ENCODE measurements around the gene AMIGO1.

The AMIGO1 gene

GRCh38 chr1:109479901-109480300, 29.6 kb downstream of the AMIGO1 start:
- Histone ChIP-seq H3K9me2 (replicated peaks; ENCODE audit: insufficient read depth, low read length) (no peaks in the 10 kb centered on the region), H3K27me3 (ENCODE audit: low read length) (no peaks in the 10 kb centered on the region), H3K36me3 (ENCODE audit: low read length) (no peaks in the 10 kb centered on the region), H3K9me3 (ENCODE audit: insufficient read depth, low read length) (no peaks in the 10 kb centered on the region), H3K79me2 (ENCODE audit: insufficient read depth, low read length) (peaks cover 6% of the 10 kb centered on the region; the same call in 1 of the 2 replicates), H3F3A (ENCODE audit: insufficient read depth) (no peaks in the 10 kb centered on the region), H2AFZ (ENCODE audit: low read depth, low read length, severe bottlenecking) (no peak overlapping the region), H3K9ac (ENCODE audit: low read length) (no peak overlapping the region), H3K4me3 (ENCODE audit: insufficient read depth, low read length, poor library complexity, severe bottlenecking) (no peak overlapping the region), H3K27ac (ENCODE audit: low read depth, low read length) (no peak overlapping the region), H4K20me1 (ENCODE audit: low read depth, low read length) (no peaks in the 10 kb centered on the region), H3K4me2 (ENCODE audit: low read depth, low read length, poor library complexity, severe bottlenecking) (no peak overlapping the region)
- TF ChIP-seq CTCF (IDR thresholded peaks at IDR 0.05; ENCODE audit: insufficient read depth, low read length, poor library complexity, severe bottlenecking) (no peak), EZH2phosphoT487 (conservative IDR thresholded peaks at IDR 0.05; ENCODE audit: low read length) (no peak)

DNA sequence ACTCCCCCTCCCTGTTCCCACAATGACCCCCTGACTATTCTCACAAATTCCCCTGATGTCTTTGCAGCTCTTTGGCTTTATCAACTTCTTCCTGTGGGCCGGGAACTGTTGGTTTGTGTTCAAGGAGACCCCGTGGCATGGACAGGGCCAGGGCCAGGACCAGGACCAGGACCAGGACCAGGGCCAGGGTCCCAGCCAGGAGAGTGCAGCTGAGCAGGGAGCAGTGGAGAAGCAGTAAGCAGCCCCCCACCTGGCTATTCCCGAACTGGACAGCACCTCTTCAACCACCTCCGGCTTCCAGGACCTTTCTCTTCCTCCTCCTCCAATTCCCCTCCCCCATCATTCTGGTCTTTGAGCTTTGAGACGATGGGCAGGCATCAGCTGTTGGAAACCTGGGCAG, 30.2 kb downstream of the AMIGO1 start:
- TF ChIP-seq CTCF (IDR thresholded peaks at IDR 0.05; ENCODE audit: insufficient read depth, low read length, poor library complexity, severe bottlenecking) (no peak), EZH2phosphoT487 (conservative IDR thresholded peaks at IDR 0.05; ENCODE audit: low read length) (no peak)
- H3K79me2 ChIP-seq (ENCODE audit: insufficient read depth, low read length): peaks cover under 1% of the 10 kb centered on the region; the same call in 1 of the 2 replicates
- H3F3A ChIP-seq (ENCODE audit: insufficient read depth): no peaks in the 10 kb centered on the region
- H3K9me3 ChIP-seq (ENCODE audit: insufficient read depth, low read length): no peaks in the 10 kb centered on the region
- H4K20me1 ChIP-seq (ENCODE audit: low read depth, low read length): no peaks in the 10 kb centered on the region
- H3K27me3 ChIP-seq (ENCODE audit: low read length): no peaks in the 10 kb centered on the region
- H3K27ac ChIP-seq (ENCODE audit: low read depth, low read length): no peak overlapping the region
- H3K9ac ChIP-seq (ENCODE audit: low read length): no peak overlapping the region
- no peak overlapping the region for H3K4me2 ChIP-seq (ENCODE audit: low read depth, low read length, poor library complexity, severe bottlenecking)
- no peak overlapping the region for H3K4me3 ChIP-seq (ENCODE audit: insufficient read depth, low read length, poor library complexity, severe bottlenecking)
- no peak overlapping the region for H2AFZ ChIP-seq (ENCODE audit: low read depth, low read length, severe bottlenecking)
- no peaks in the 10 kb centered on the region for H3K9me2 ChIP-seq (replicated peaks; ENCODE audit: insufficient read depth, low read length)
- no peaks in the 10 kb centered on the region for H3K36me3 ChIP-seq (ENCODE audit: low read length)

GRCh38 chr1:109478806-109479205, 30.7 kb downstream of the AMIGO1 start:
- Histone ChIP-seq H3K9me3 (ENCODE audit: insufficient read depth, low read length) (no peaks in the 10 kb centered on the region), H3F3A (ENCODE audit: insufficient read depth) (no peaks in the 10 kb centered on the region), H3K36me3 (ENCODE audit: low read length) (no peaks in the 10 kb centered on the region), H3K79me2 (ENCODE audit: insufficient read depth, low read length) (no peaks in the 10 kb centered on the region), H3K4me2 (ENCODE audit: low read depth, low read length, poor library complexity, severe bottlenecking) (no peak overlapping the region), H3K27ac (ENCODE audit: low read depth, low read length) (no peak overlapping the region), H3K4me3 (ENCODE audit: insufficient read depth, low read length, poor library complexity, severe bottlenecking) (no peak overlapping the region), H2AFZ (ENCODE audit: low read depth, low read length, severe bottlenecking) (no peak overlapping the region), H4K20me1 (ENCODE audit: low read depth, low read length) (no peaks in the 10 kb centered on the region), H3K9me2 (replicated peaks; ENCODE audit: insufficient read depth, low read length) (no peaks in the 10 kb centered on the region), H3K27me3 (ENCODE audit: low read length) (no peaks in the 10 kb centered on the region), H3K9ac (ENCODE audit: low read length) (no peak overlapping the region)
- TF ChIP-seq CTCF (IDR thresholded peaks at IDR 0.05; ENCODE audit: insufficient read depth, low read length, poor library complexity, severe bottlenecking) (no peak), EZH2phosphoT487 (conservative IDR thresholded peaks at IDR 0.05; ENCODE audit: low read length) (no peak)
